Breast epithelium (tissue), 3 donors: ENCODE measurements around the gene PRSS36.
"Not testable (repeated sequence)": the region's sequence is repeated elsewhere in the genome, so short reads cannot be mapped to it uniquely, and the experiment has no call there.

Source experiments
- POLR2A ChIP-seq: fragments of 450-650 bp; IDR thresholded peaks from one replicate; pipeline ENCODE4 v1.6.1; 2016; ENCODE audit warnings: antibody characterized with exemption, mild to moderate bottlenecking, moderate library complexity
- POLR2AphosphoS5 ChIP-seq, 3 donors: sonication (generic); formaldehyde crosslinking; IDR thresholded peaks; one replicate each; pipeline ENCODE4 v1.6.1; 2017; ENCODE audit warnings: antibody characterized with exemption in 3 of 3
- TF ChIP-seq, protein P1 (sequence below), 3 donors: fragments of 450-650 bp; IDR thresholded peaks; one replicate each; pipeline ENCODE4 v1.5.1; 2016 to 2017; ENCODE audit warnings: antibody characterized with exemption in 3 of 3, mild to moderate bottlenecking in 3 of 3, moderate library complexity in 3 of 3

DNA sequence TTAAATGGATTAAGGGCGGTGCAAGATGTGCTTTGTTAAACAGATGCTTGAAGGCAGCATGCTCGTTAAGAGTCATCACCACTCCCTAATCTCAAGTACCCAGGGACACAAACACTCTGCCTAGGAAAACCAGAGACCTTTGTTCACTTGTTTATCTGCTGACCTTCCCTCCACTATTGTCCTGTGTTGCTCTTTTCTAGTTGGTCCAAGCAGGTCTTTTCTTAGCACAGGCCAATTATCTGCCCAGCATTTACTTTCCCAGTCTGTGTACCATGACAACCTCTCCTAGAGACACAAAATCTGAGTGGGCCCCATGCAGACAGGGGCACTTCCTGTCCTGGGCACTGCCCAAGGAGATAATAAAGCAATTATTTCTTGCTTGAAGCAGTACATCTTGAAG lies 20.2 kb upstream of the PRSS36 start:
- TF ChIP-seq, protein P1, sequence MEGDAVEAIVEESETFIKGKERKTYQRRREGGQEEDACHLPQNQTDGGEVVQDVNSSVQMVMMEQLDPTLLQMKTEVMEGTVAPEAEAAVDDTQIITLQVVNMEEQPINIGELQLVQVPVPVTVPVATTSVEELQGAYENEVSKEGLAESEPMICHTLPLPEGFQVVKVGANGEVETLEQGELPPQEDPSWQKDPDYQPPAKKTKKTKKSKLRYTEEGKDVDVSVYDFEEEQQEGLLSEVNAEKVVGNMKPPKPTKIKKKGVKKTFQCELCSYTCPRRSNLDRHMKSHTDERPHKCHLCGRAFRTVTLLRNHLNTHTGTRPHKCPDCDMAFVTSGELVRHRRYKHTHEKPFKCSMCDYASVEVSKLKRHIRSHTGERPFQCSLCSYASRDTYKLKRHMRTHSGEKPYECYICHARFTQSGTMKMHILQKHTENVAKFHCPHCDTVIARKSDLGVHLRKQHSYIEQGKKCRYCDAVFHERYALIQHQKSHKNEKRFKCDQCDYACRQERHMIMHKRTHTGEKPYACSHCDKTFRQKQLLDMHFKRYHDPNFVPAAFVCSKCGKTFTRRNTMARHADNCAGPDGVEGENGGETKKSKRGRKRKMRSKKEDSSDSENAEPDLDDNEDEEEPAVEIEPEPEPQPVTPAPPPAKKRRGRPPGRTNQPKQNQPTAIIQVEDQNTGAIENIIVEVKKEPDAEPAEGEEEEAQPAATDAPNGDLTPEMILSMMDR (IDR thresholded peaks at IDR 0.05) = not testable (repeated sequence)
- not testable (repeated sequence) for TF ChIP-seq POLR2A; POLR2AphosphoS5 (IDR thresholded peaks at IDR 0.05)
